GM19099 (cell line): ENCODE data around the gene SLAMF6.

Source experiments
- POLR2A ChIP-seq: IDR thresholded peaks from 3 replicates; pipeline ENCODE4 v1.6.1; 2011; ENCODE audit warnings: low read depth; ENCODE audit not compliant: insufficient read length; ENCODE audit errors: extremely low read depth

The SLAMF6 gene

GRCh38 chr1:160522622-160523345 is at the start of gene SLAMF6:
SLAMF6 (minus strand) TSS chr1:160523255; CDS start chr1:160523192, 63 bp downstream.
- TF ChIP-seq POLR2A, result peak; percentile 83

- no peak for TF ChIP-seq POLR2A
These were observed 47.8 kb upstream of the SLAMF6 start for GRCh38 chr1:160570840-160571239.

GRCh38 chr1:160569806-160570205 is 46.8 kb upstream of the SLAMF6 start:
- no peak for TF ChIP-seq POLR2A

- no peak for TF ChIP-seq POLR2A
These were observed 45.0 kb upstream of the SLAMF6 start for GRCh38 chr1:160567858-160568682.

- no peak for TF ChIP-seq POLR2A
These were observed 44.3 kb upstream of the SLAMF6 start for GRCh38 chr1:160567341-160567740.

- no peak for TF ChIP-seq POLR2A
These were observed 42.5 kb upstream of the SLAMF6 start for GRCh38 chr1:160565564-160565963.

GRCh38 chr1:160560806-160561205 is 37.8 kb upstream of the SLAMF6 start:
- no peak for TF ChIP-seq POLR2A

GRCh38 chr1:160560045-160560705 is 37.1 kb upstream of the SLAMF6 start:
- TF ChIP-seq POLR2A, result no peak

GRCh38 chr1:160558660-160559380 is 35.8 kb upstream of the SLAMF6 start:
- no peak for TF ChIP-seq POLR2A

GRCh38 chr1:160553778-160554177 is 30.7 kb upstream of the SLAMF6 start:
- TF ChIP-seq POLR2A, result no peak

GRCh38 chr1:160552425-160552824 is 29.4 kb upstream of the SLAMF6 start:
- no peak for TF ChIP-seq POLR2A

- no peak for TF ChIP-seq POLR2A
These were observed 27.5 kb upstream of the SLAMF6 start for GRCh38 chr1:160550572-160551034.

- no peak for TF ChIP-seq POLR2A
These were observed 26.6 kb upstream of the SLAMF6 start for GRCh38 chr1:160549665-160550006.

- TF ChIP-seq POLR2A, result peak; percentile 39
These were observed 26.1 kb upstream of the SLAMF6 start for GRCh38 chr1:160548960-160549664.
